ENCODE results near the gene HIVEP3. TPM values are rescaled to one million over a fixed set of nuclear protein-coding genes. Genes with fewer than 3 reads are reported as not detected.

The HIVEP3 gene
- total and polyA plus RNA-seq, 4 donors: 7.0 to 14.7 (median 8.8) TPM

- Histone ChIP-seq H3K4me1 (ENCODE audit: control insufficient read depth in 5 of 5, insufficient read depth in 5 of 5, low read length in 5 of 5) (no peaks in the 10 kb centered on the region), H3K9ac (ENCODE audit: insufficient read depth in 1 of 2, low read length in 2 of 2) (no peak overlapping the region), H3K36me3 (ENCODE audit: control insufficient read depth in 4 of 4, insufficient read depth in 4 of 4, low read length in 4 of 4) (peaks cover 0 to 5% (median 0%) of the 10 kb centered on the region in 4 donors), H3K27ac (ENCODE audit: low read depth in 1 of 2, low read length in 1 of 2) (no peak overlapping the region), H3K9me3 (ENCODE audit: control insufficient read depth in 4 of 4, insufficient read depth in 3 of 4, low read length in 3 of 4) (no peaks in the 10 kb centered on the region), H3K27me3 (ENCODE audit: control insufficient read depth in 3 of 3, insufficient read depth in 3 of 3, low read length in 2 of 3) (peaks cover 0 to 11% (median 0%) of the 10 kb centered on the region in 3 donors), H3K4me3 (no peak overlapping the region)
- ATAC-seq (ENCODE audit: insufficient read depth, low FRiP score): no peak
- DNase-seq: no peak
- 88 to 97% methylated on average over 5 of the region's 5 CpGs for WGBS, 2 donors
- TF ChIP-seq CTCF (IDR thresholded peaks at IDR 0.05; ENCODE audit: control extremely low read depth, extremely low read depth): no peak
Observed at GRCh38 chr1:41560496-41560895, 358.2 kb downstream of the HIVEP3 start.

- no peak for TF ChIP-seq CTCF (IDR thresholded peaks at IDR 0.05; ENCODE audit: control extremely low read depth, extremely low read depth)
- peaks cover 0 to 3% (median 0%) of the 10 kb centered on the region in 4 donors for H3K36me3 ChIP-seq (ENCODE audit: control insufficient read depth in 4 of 4, insufficient read depth in 4 of 4, low read length in 4 of 4)
- H3K27ac ChIP-seq (ENCODE audit: low read depth in 1 of 2, low read length in 1 of 2): no peak overlapping the region
- no peak overlapping the region for H3K9ac ChIP-seq (ENCODE audit: insufficient read depth in 1 of 2, low read length in 2 of 2)
- peaks cover 0 to 9% (median 0%) of the 10 kb centered on the region in 3 donors for H3K27me3 ChIP-seq (ENCODE audit: control insufficient read depth in 3 of 3, insufficient read depth in 3 of 3, low read length in 2 of 3)
- no peaks in the 10 kb centered on the region for H3K4me1 ChIP-seq (ENCODE audit: control insufficient read depth in 5 of 5, insufficient read depth in 5 of 5, low read length in 5 of 5)
- DNase-seq (no peak), ATAC-seq (ENCODE audit: insufficient read depth, low FRiP score) (no peak)
- no peak overlapping the region for H3K4me3 ChIP-seq
- WGBS, 2 donors: 72 to 73% methylated on average over 5 of the region's 5 CpGs
- H3K9me3 ChIP-seq (ENCODE audit: control insufficient read depth in 4 of 4, insufficient read depth in 3 of 4, low read length in 3 of 4): no peaks in the 10 kb centered on the region
Observed at GRCh38 chr1:41559331-41559730, 359.4 kb downstream of the HIVEP3 start.

- Histone ChIP-seq H3K27me3 (ENCODE audit: control insufficient read depth in 3 of 3, insufficient read depth in 3 of 3, low read length in 2 of 3) (peaks cover 0 to 5% (median 0%) of the 10 kb centered on the region in 3 donors), H3K36me3 (ENCODE audit: control insufficient read depth in 4 of 4, insufficient read depth in 4 of 4, low read length in 4 of 4) (peaks cover 0 to 3% (median 0%) of the 10 kb centered on the region in 4 donors), H3K4me3 (no peak overlapping the region), H3K9ac (ENCODE audit: insufficient read depth in 1 of 2, low read length in 2 of 2) (no peak overlapping the region), H3K27ac (ENCODE audit: low read depth in 1 of 2, low read length in 1 of 2) (no peak overlapping the region), H3K9me3 (ENCODE audit: control insufficient read depth in 4 of 4, insufficient read depth in 3 of 4, low read length in 3 of 4) (no peaks in the 10 kb centered on the region), H3K4me1 (ENCODE audit: control insufficient read depth in 5 of 5, insufficient read depth in 5 of 5, low read length in 5 of 5) (no peaks in the 10 kb centered on the region)
- 87 to 90% methylated on average over 3 of the region's 3 CpGs for WGBS, 2 donors
- no peak for ATAC-seq (ENCODE audit: insufficient read depth, low FRiP score)
- DNase-seq: no peak
- TF ChIP-seq CTCF (IDR thresholded peaks at IDR 0.05; ENCODE audit: control extremely low read depth, extremely low read depth): no peak
Observed at GRCh38 chr1:41558761-41559171, 360.0 kb downstream of the HIVEP3 start.
